Right atrium auricular region (tissue), 2 donors: ENCODE data around the gene SETD6. TPM values are rescaled to one million over a fixed set of nuclear protein-coding genes. Genes with fewer than 3 reads are reported as not detected.
"Not testable (repeated sequence)": the region's sequence is repeated elsewhere in the genome, so short reads cannot be mapped to it uniquely, and the experiment has no call there.

ENCODE experiments used
- DNase-seq: peaks from one replicate; pipeline ENCODE4 v3.0.0-alpha.2; 2019; ENCODE audit warnings: low spot score
- H3K27ac ChIP-seq, 2 donors: fragments of 200-600 bp; sonication (generic); 1 replicate in 1 of 2; 2 replicates in 1 of 2; pipeline ENCODE4 v1.5.1; 2016 to 2019
- H3K27me3 ChIP-seq, 2 donors: fragments of 200-600 bp; sonication (generic); one replicate each; pipeline versions ENCODE4 v1.5.1 to v1.6.0; 2017 to 2019
- H3K36me3 ChIP-seq: fragments of 200-600 bp; sonication (generic); one replicate; pipeline ENCODE4 v1.5.1; 2016
- H3K4me1 ChIP-seq, 2 donors: fragments of 200-600 bp; sonication (generic); one replicate each; pipeline versions ENCODE4 v1.5.1 to v1.6.0; 2017 to 2019
- H3K4me3 ChIP-seq, 2 donors: fragments of 200-600 bp; sonication (generic); 1 replicate in 1 of 2; 2 replicates in 1 of 2; pipeline ENCODE4 v1.5.1; 2017 to 2019; ENCODE audit warnings: mild to moderate bottlenecking in 1 of 2, moderate library complexity in 1 of 2
- H3K9me3 ChIP-seq, 2 donors: fragments of 200-600 bp; sonication (generic); one replicate each; pipeline ENCODE4 v1.5.1; 2019
- CTCF ChIP-seq, 2 donors: fragments of 200-600 bp; sonication (generic); IDR thresholded peaks; one replicate each; pipeline ENCODE4 v1.5.1; 2019; ENCODE audit warnings: antibody characterized with exemption in 2 of 2
- total RNA-seq, 2 donors: library from RNA; depleted of rRNA; stranded (reverse); fragments of >200 nt; gene quantifications; one replicate each; pipeline ENCODE4 v1.1.0, GENCODE V29; 2016

The SETD6 gene
- total RNA-seq, 2 donors from 2014 or later = 11.9 to 12.9 TPM

- H3K27ac ChIP-seq = no peak overlapping the region
- no peaks in the 10 kb centered on the region for H3K27me3 ChIP-seq
- no peak for TF ChIP-seq CTCF (IDR thresholded peaks at IDR 0.05)
- DNase-seq = no peak
- H3K36me3 ChIP-seq = no peaks in the 10 kb centered on the region
- H3K9me3 ChIP-seq = no peaks in the 10 kb centered on the region
- no peak overlapping the region for H3K4me3 ChIP-seq
- peaks cover 0 to 41% of the 10 kb centered on the region in 2 donors for H3K4me1 ChIP-seq
Measured at GRCh38 chr16:58490065-58490464, 25.3 kb upstream of the SETD6 start.

- H3K4me1 ChIP-seq = peaks cover 0 to 41% of the 10 kb centered on the region in 2 donors
- not testable (repeated sequence) for DNase-seq
Measured at GRCh38 chr16:58490539-58490938, 24.8 kb upstream of the SETD6 start.

DNA sequence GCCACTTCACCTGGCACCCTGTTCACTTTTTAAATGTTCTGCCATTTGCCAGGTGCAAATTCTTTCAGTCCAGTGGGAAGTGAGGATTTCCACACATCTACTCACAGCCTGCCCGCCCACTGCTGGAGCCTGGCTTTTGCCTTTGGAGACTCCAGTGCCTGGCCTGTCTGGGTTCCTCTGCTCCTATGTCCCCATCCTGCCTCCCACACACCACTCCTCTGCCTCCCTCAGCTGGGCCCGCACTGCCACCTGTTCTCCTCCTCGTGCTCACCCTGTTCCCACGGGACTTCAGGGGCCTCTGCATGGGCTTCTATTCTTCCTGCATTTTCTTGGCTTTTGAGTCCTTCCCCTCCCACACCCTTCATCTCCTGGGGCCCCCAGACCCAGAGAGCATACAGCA is 23.3 kb upstream of the SETD6 start:
- H3K4me3 ChIP-seq = no peak overlapping the region
- peaks cover 0 to 37% of the 10 kb centered on the region in 2 donors for H3K4me1 ChIP-seq
- TF ChIP-seq CTCF (IDR thresholded peaks at IDR 0.05) = no peak
- H3K9me3 ChIP-seq = no peaks in the 10 kb centered on the region
- H3K27me3 ChIP-seq = no peaks in the 10 kb centered on the region
- H3K27ac ChIP-seq = no peak overlapping the region
- H3K36me3 ChIP-seq = no peaks in the 10 kb centered on the region
- no peak for DNase-seq

More at GRCh38 chr16:58490539-58490938, 24.8 kb upstream of the SETD6 start:
- not testable (repeated sequence) for H3K36me3 ChIP-seq, H3K9me3 ChIP-seq, H3K4me3 ChIP-seq, H3K27ac ChIP-seq, H3K27me3 ChIP-seq

DNA sequence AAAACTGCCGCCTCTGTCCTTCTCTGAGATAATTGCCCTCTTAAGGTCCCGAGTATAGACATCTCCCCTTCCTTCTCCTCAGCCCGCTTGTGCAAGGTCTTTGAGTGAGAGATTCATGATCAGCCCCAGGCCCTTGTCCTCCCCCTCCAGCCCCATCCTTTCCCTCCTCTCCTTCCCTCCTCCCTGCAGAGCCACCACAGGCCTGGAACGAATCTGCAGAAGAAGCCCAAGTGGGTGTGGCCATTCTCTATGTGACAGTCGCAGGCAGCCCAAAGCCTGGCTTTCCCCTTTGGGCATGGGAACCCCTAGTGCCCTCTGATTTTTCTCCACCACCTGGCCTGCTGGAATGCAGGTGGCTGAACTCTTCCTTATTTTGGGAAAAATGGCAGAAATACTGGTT is 22.6 kb upstream of the SETD6 start:
- Histone ChIP-seq H3K27me3 (no peaks in the 10 kb centered on the region), H3K9me3 (no peaks in the 10 kb centered on the region), H3K27ac (no peak overlapping the region), H3K36me3 (no peaks in the 10 kb centered on the region), H3K4me1 (peaks cover 0 to 30% of the 10 kb centered on the region in 2 donors), H3K4me3 (no peak overlapping the region)
- DNase-seq = no peak
- TF ChIP-seq CTCF (IDR thresholded peaks at IDR 0.05) = no peak

DNA sequence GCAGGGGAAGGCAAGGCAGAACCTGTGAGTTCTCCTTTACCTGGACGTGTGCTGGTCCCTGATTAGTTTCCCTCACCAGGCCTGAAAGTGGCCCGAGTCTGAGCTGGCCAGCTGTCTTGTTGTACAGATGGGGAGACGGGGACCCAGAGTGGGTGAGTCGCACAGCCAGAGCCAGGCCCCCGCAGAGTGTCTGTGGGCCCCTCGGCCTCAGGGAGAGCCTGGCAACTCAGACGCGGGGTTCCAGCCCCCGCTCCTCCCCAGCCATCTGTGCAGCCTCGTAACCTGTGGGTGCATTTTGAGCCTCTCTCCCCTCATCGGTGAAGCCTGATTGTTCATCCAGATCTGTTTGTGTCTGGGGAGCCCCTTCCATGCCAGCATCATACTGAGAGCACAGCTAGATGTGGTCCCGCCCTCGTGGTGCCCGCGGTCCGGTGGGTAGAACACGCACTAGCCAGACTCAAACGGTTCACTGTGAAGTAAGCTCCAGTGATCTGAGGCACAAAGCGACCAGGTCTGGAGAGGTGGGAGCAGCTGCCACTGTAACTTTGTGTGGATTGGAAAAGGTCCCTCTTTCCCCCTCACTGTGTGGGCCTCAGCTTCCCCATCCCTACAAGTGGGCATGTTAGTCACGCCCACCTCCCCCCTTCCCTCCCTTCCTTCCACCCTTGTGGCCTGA is 21.4 kb upstream of the SETD6 start:
- TF ChIP-seq CTCF (IDR thresholded peaks at IDR 0.05) = no peak
- no peak overlapping the region for H3K4me3 ChIP-seq
- peaks cover 0 to 19% of the 10 kb centered on the region in 2 donors for H3K4me1 ChIP-seq
- no peaks in the 10 kb centered on the region for H3K9me3 ChIP-seq
- no peak for DNase-seq
- no peak overlapping the region for H3K27ac ChIP-seq
- H3K36me3 ChIP-seq = no peaks in the 10 kb centered on the region
- H3K27me3 ChIP-seq = no peaks in the 10 kb centered on the region

DNA sequence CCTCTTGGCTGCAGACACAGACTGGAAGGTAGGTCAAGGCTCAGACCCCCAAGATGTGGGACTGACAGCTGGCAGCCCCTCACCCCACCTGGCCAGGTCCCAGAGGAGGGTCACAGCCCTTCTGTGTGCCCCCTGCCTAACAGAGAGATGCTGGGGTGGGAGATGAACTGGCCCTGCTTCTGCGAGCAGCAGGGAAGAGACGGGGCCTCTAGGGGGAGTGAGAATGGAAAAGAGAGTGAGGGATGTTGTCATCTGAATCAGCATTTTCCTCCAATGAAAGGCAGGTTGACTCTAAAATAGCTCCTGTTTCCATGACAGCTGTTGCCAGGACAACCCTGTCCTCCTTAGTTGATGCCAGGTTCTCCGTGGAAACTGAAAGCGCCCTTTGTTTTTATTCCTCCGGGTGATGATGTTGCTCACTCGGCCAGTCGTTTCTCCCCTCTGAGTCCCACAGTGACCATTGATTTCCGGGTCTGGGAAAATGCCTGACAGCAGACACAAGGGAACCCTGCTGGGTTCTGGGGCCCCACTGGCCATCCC is 20.3 kb upstream of the SETD6 start:
- peak; percentile 88 for DNase-seq
- Histone ChIP-seq H3K9me3 (no peaks in the 10 kb centered on the region), H3K36me3 (no peaks in the 10 kb centered on the region), H3K4me3 (peak overlapping the region in 1 of 2 donors; percentile 31), H3K27ac (peak overlapping the region; percentile 78 to 82), H3K27me3 (no peaks in the 10 kb centered on the region), H3K4me1 (peaks cover 0 to 21% of the 10 kb centered on the region in 2 donors)
- peak in 1 of 2 donors; percentile 62 for TF ChIP-seq CTCF (IDR thresholded peaks at IDR 0.05)
